GM12878 (cell line): ENCODE data around the gene RAB6B. TPM values are rescaled to one million over a fixed set of nuclear protein-coding genes. Genes with fewer than 3 reads are reported as not detected.
A peak's percentile ranks its signal among the peaks of the same experiment; 100 is the strongest.

Experiments used
- ATAC-seq: fragments of 200-7000 bp; cut with Tn5 transposase; 3 replicates; pipeline ENCODE4 v1.9.1; 2020; ENCODE audit warnings: mild to moderate bottlenecking, moderate library complexity
- BruUV-seq: library from RNA; stranded (reverse); fragments of 400-500 nt; replicated peaks from 2 replicates; lab custom pipeline; 2021; lab: Mats Ljungman, UMichigan
- CTCF ChIA-PET: fragments of 300-600 bp; sonication (Branson Sonifier 250); formaldehyde crosslinking; extraction: SDS; loops from one replicate; lab custom pipeline; 2021; ENCODE audit warnings: inconsistent platforms; lab: Yijun Ruan, JAX
- POLR2A ChIA-PET: fragments of 350-600 bp; formaldehyde crosslinking; extraction: SDS; loops from one replicate; lab custom pipeline; 2021; ENCODE audit warnings: inconsistent platforms; lab: Charles Lee
- RAD21 ChIA-PET: fragments of 300-600 bp; sonication (Branson Sonifier 250); formaldehyde crosslinking; loops from one replicate; lab custom pipeline; 2023; ENCODE audit warnings: antibody characterized with exemption; ENCODE audit not compliant: unreplicated experiment; lab: Charles Lee
- SMC1A ChIA-PET: fragments of 300-600 bp; sonication (Branson Sonifier 250); formaldehyde crosslinking; loops from one replicate; lab custom pipeline; 2023; ENCODE audit not compliant: unreplicated experiment, uncharacterized antibody; lab: Charles Lee
- DNase-seq: peaks from one replicate; pipeline ENCODE4 v3.0.0-alpha.2; 2011; ENCODE audit warnings: low read depth, low spot score
- FAIRE-seq: peaks from 3 replicates; lab custom pipeline; 2011; peaks lifted over from hg19 to GRCh38; lab: Jason Lieb, UNC
- H2AFZ ChIP-seq: 2 replicates; pipeline ENCODE4 v1.6.0; 2011; ENCODE audit warnings: low read depth, low read length, control low read depth; ENCODE audit not compliant: control insufficient read depth
- H3K27ac ChIP-seq: 2 replicates; pipeline ENCODE4 v1.5.1; 2011; ENCODE audit warnings: control low read depth; ENCODE audit not compliant: control insufficient read depth, insufficient read depth
- H3K27me3 ChIP-seq, 2 experiments: replicated peaks in 1 of 2; 2 replicates each; pipeline versions ENCODE4 v1.6.0 to v1.6.1; 2011; ENCODE audit warnings: low read length in 1 of 2; ENCODE audit not compliant: control insufficient read depth in 2 of 2, insufficient read depth in 2 of 2
- H3K36me3 ChIP-seq, 2 experiments: 2 replicates each; pipeline ENCODE4 v1.5.1; 2011; ENCODE audit warnings: low read length in 1 of 2; ENCODE audit not compliant: control insufficient read depth in 2 of 2, insufficient read depth in 2 of 2
- H3K4me1 ChIP-seq: 2 replicates; pipeline ENCODE4 v1.6.1; 2011; ENCODE audit warnings: mild to moderate bottlenecking, low read length, moderate library complexity, mixed read lengths; ENCODE audit not compliant: control insufficient read depth, insufficient read depth
- H3K4me2 ChIP-seq: 2 replicates; pipeline ENCODE4 v1.6.0; 2011; ENCODE audit warnings: control low read depth; ENCODE audit not compliant: control insufficient read depth, insufficient read depth
- H3K4me3 ChIP-seq: fragments of 200-600 bp; sonication (generic); 2 replicates; pipeline ENCODE4 v1.5.1; 2016
- H3K79me2 ChIP-seq: 2 replicates; pipeline ENCODE4 v1.6.0; 2011; ENCODE audit warnings: low read length; ENCODE audit not compliant: control insufficient read depth, insufficient read depth
- H3K9ac ChIP-seq: 2 replicates; pipeline ENCODE4 v1.8.0; 2011; ENCODE audit warnings: low read length, control low read depth, mixed read lengths; ENCODE audit not compliant: control insufficient read depth, insufficient read depth
- H3K9me3 ChIP-seq: replicated peaks from 3 replicates; pipeline ENCODE4 v1.5.1; 2011; ENCODE audit warnings: mild to moderate bottlenecking, low read length; ENCODE audit not compliant: control insufficient read depth, insufficient read depth
- H4K20me1 ChIP-seq: 2 replicates; pipeline ENCODE4 v1.6.0; 2011; ENCODE audit not compliant: control insufficient read depth, insufficient read depth
- CHD4 ChIP-seq: fragments of 200-600 bp; sonication (generic); IDR thresholded peaks from 2 replicates; pipeline ENCODE4 v1.6.1; 2016; ENCODE audit warnings: mild to moderate bottlenecking
- CTCF ChIP-seq, 3 experiments: IDR thresholded peaks in 2 of 3; conservative IDR thresholded peaks in 1 of 3; 2 replicates each; pipeline ENCODE4 v1.5.1; 2011; ENCODE audit warnings: low read depth in 3 of 3, low read length in 3 of 3, mild to moderate bottlenecking in 3 of 3, control low read depth in 2 of 3, moderate library complexity in 2 of 3, inconsistent platforms in 1 of 3, mixed read lengths in 1 of 3; ENCODE audit not compliant: control insufficient read depth in 2 of 3, insufficient read depth in 1 of 3; ENCODE audit errors: extremely low read depth in 1 of 3
- EED ChIP-seq: sonication (generic); IDR thresholded peaks from 2 replicates; pipeline ENCODE4 v1.6.1; 2016; ENCODE audit warnings: antibody characterized with exemption, low read depth
- ESRRA ChIP-seq: IDR thresholded peaks from 2 replicates; pipeline ENCODE4 v1.6.1; 2012; ENCODE audit warnings: mild to moderate bottlenecking, low read length, improper control_type of control experiment
- IKZF2 ChIP-seq, 2 experiments: fragments of 450-650 bp; IDR thresholded peaks; 2 replicates each; pipeline ENCODE4 v1.6.1; 2017; ENCODE audit warnings: mild to moderate bottlenecking in 2 of 2, moderate library complexity in 2 of 2
- NR2C2 ChIP-seq: IDR thresholded peaks from 2 replicates; pipeline ENCODE4 v1.6.1; 2011; ENCODE audit warnings: borderline replicate concordance, low read depth; ENCODE audit not compliant: control insufficient read depth, insufficient read length
- POLR2A ChIP-seq: IDR thresholded peaks from 2 replicates; pipeline ENCODE4 v1.6.1; 2011; ENCODE audit warnings: low read depth, mild to moderate bottlenecking, low read length
- RAD21 ChIP-seq: IDR thresholded peaks from 2 replicates; pipeline ENCODE4 v1.6.1; 2011; ENCODE audit warnings: mild to moderate bottlenecking, low read depth, low read length, moderate library complexity; ENCODE audit not compliant: insufficient read depth
- TAF1 ChIP-seq: IDR thresholded peaks from 2 replicates; pipeline ENCODE4 v1.6.1; 2011; ENCODE audit warnings: mild to moderate bottlenecking, low read depth, low read length, borderline replicate concordance
- WGBS: methylation state at CpG from one replicate; pipeline ENCODE4 v1.1.6; 2016; ENCODE audit warnings: low lambda C conversion rate; ENCODE audit not compliant: insufficient replicate concordance, insufficient coverage; ENCODE audit errors: missing lambda C conversion rate; 5-methylcytosine and 5-hydroxymethylcytosine counted together
- in situ Hi-C: fragments of 300-500 bp; cut with MboI; formaldehyde crosslinking; loops from 9 replicates; pipeline ENCODE4 v1.14.3; 2018; ENCODE audit warnings: mixed read lengths
- intact Hi-C: fragments of 100-400 bp; cut with micrococcal nuclease; formaldehyde crosslinking; loops from one replicate; pipeline ENCODE4 v1.14.2; 2022; ENCODE audit not compliant: unreplicated experiment
- polyA plus RNA-seq, 11 experiments: library from polyadenylated mRNA; depleted of rRNA in 4 of 11; unstranded in 6 of 11; stranded (reverse) in 5 of 11; fragments of >200 nt; fragmentation: Nextera tagmentation in 4 of 11; fragmentation: Illumina TruSeq in 1 of 11; extraction: Ambion mirVana in 4 of 11; extraction: Trizol in 1 of 11; gene quantifications; 1 replicate in 1 of 11; 2 replicates in 10 of 11; pipeline versions ENCODE4 v1.2.1 to v1.2.3, GENCODE V29; 2011 to 2016; ENCODE audit warnings: inconsistent platforms in 2 of 11, missing spikeins in 2 of 11, low read depth in 1 of 11
- total RNA-seq, 4 experiments: library from RNA; depleted of rRNA in 3 of 4; stranded (reverse); fragments of >200 nt in 3 of 4; fragmentation: Illumina TruSeq in 1 of 4; extraction: Trizol in 1 of 4; gene quantifications; 2 replicates each; pipeline versions ENCODE4 v1.2.1 to v1.2.3, GENCODE V29; 2013 to 2021

Gene RAB6B
- total and polyA plus RNA-seq, 10 of the 15 experiments (the other 5 are each of a cell fraction or from before 2014, with no cell fraction given), result 0.01 to 0.16 (median 0.04) TPM; not detected in 5

- TF ChIP-seq EED (no peak), POLR2A (no peak), ESRRA (no peak), TAF1 (no peak), CHD4 (no peak), IKZF2 (IDR thresholded peaks at IDR 0.05) (no peak)
Measured at GRCh38 chr3:133901847-133902246, 6.2 kb upstream of the RAB6B start (continued).

- in situ Hi-C loops, result no loop called here
- no peak for FAIRE-seq
- BruUV-seq, result no TSS peak
Measured at GRCh38 chr3:133901083-133901482, 5.4 kb upstream of the RAB6B start.

More at GRCh38 chr3:133901083-133901482, 5.4 kb upstream of the RAB6B start:
- intact Hi-C loops, result no loop called here
- H3K9me3 ChIP-seq, result no peaks in the 10 kb centered on the region; the same call in 2 of the 3 replicates
- TF ChIP-seq RAD21 (peak; percentile 32; the same call in 1 of the 2 replicates), NR2C2 (no peak), CTCF (IDR thresholded peaks at IDR 0.05 in 2 of 3, conservative IDR thresholded peaks at IDR 0.05 in 1 of 3; ENCODE audit: control insufficient read depth in 2 of 3, extremely low read depth in 1 of 3, insufficient read depth in 1 of 3, low read depth in 3 of 3, low read length in 3 of 3) (peak; percentile 11 to 17 (median 17); a peak in 2 of 6 replicates)
- TF ChIP-seq, all 136 proteins: peak for 2
- Histone ChIP-seq H4K20me1 (no peaks in the 10 kb centered on the region), H3K4me3 (no peak overlapping the region), H3K27me3 (peaks cover 3 to 6% of the 10 kb centered on the region in 2 experiments; a peak in 3 of 4 replicates), H3K27ac (no peak overlapping the region), H3K4me1 (no peaks in the 10 kb centered on the region), H2AFZ (no peak overlapping the region), H3K9ac (no peak overlapping the region), H3K36me3 (no peaks in the 10 kb centered on the region), H3K4me2 (no peak overlapping the region), H3K79me2 (no peaks in the 10 kb centered on the region)
- ChIA-PET POLR2A (no interaction called here), RAD21 (no interaction called here), CTCF (no interaction called here), SMC1A (no interaction called here)
- ATAC-seq, result no peak
- DNase-seq, result no peak
- 54% methylated on average over 1 of the region's 1 CpG for WGBS
